Breast epithelium (tissue), 3 donors: ENCODE results near the gene CD300LF.

Source experiments
- POLR2A ChIP-seq: fragments of 450-650 bp; IDR thresholded peaks from one replicate; pipeline ENCODE4 v1.6.1; 2016; ENCODE audit warnings: antibody characterized with exemption, mild to moderate bottlenecking, moderate library complexity
- TF ChIP-seq, protein P1 (sequence below), 3 donors: fragments of 450-650 bp; IDR thresholded peaks; one replicate each; pipeline ENCODE4 v1.5.1; 2016 to 2017; ENCODE audit warnings: antibody characterized with exemption in 3 of 3, mild to moderate bottlenecking in 3 of 3, moderate library complexity in 3 of 3

DNA sequence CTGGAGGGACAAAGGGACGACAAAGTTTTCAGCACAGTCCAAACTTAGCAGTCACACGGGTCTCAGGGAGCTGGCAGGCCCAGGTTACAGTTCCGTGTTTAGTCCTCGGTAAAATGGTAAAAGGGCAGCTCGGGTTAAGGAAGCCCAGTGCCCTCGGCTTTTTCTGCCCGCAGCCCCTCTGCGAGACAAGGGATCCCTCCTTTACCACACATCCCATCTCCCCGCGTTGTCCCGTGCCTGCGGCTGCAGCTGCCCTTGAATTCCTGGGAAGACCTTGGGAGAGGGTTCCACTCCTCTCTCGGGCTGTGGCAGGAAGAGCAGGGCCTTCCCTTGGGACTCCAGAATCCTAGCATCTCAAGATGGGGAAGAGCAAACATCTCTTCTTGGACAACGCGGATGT lies 17.1 kb upstream of the CD300LF start:
- TF ChIP-seq, protein P1, sequence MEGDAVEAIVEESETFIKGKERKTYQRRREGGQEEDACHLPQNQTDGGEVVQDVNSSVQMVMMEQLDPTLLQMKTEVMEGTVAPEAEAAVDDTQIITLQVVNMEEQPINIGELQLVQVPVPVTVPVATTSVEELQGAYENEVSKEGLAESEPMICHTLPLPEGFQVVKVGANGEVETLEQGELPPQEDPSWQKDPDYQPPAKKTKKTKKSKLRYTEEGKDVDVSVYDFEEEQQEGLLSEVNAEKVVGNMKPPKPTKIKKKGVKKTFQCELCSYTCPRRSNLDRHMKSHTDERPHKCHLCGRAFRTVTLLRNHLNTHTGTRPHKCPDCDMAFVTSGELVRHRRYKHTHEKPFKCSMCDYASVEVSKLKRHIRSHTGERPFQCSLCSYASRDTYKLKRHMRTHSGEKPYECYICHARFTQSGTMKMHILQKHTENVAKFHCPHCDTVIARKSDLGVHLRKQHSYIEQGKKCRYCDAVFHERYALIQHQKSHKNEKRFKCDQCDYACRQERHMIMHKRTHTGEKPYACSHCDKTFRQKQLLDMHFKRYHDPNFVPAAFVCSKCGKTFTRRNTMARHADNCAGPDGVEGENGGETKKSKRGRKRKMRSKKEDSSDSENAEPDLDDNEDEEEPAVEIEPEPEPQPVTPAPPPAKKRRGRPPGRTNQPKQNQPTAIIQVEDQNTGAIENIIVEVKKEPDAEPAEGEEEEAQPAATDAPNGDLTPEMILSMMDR (IDR thresholded peaks at IDR 0.05) = no peak
- TF ChIP-seq POLR2A = no peak
